ENCODE data around the gene MAT1A. TPM values are rescaled to one million over a fixed set of nuclear protein-coding genes. Genes with fewer than 3 reads are reported as not detected.

The MAT1A gene
- total RNA-seq, 1 experiment from 2014 or later: 2.3 TPM

GRCh38 chr10:80261316-80262030, 28.0 kb downstream of the MAT1A start:
- H3K27ac Mint-ChIP-seq: no peak overlapping the region

DNA sequence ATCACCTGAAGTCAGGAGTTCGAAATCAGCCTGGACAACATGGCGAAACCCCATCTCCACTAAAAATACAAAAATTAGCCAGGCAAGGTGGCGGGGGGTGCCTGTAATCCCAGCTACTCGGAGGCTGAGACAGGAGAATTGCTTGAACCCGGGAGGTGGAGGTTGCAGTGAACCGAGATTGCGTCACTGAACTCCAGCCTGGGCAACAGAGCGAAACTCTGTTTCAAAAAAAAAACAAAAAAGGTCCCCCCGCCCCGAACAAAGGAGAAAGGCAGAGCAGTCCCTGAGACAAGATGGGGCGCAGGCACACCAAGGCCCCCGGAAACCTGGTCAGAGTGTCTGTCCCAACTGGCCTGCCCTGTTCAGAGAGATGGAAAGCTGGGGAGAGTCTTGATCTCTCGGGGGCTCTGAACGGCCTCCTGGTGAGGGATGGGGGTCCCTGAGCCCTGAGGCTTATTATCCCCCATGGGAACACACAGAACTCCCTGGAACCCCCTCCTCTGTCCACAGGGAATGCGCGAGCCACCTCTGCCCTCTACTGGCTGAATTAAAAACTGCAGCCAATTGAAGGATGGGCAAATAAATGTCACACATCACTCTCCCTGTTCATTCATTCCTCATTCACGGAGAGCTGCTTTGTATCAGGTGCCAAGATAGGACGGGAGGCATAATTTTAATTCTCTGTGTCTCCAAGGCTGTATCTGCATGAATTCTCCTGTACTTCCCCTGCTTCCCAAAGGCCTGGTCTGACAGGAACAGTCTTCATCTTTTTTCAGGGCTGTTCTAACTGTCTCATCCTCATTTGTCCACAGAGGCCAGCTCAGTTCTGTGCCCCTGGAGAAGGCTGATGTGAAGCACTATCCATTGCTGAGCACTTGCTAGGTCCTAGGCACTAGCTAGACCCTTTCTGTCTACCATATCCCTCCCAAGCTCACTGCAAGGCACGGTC, 28.9 kb downstream of the MAT1A start:
- no peak overlapping the region for H3K4me3 Mint-ChIP-seq
- H3K4me1 Mint-ChIP-seq: peaks cover 17% of the 10 kb centered on the region
- H3K9me3 Mint-ChIP-seq: peaks cover 16% of the 10 kb centered on the region
- ATAC-seq (peak; percentile 26), DNase-seq (ENCODE audit: low spot score) (peak; percentile 70)
- peaks cover 15% of the 10 kb centered on the region for H3K27me3 Mint-ChIP-seq (ENCODE audit: low read depth)
- H3K27ac Mint-ChIP-seq: no peak overlapping the region
- ChIA-PET POLR2A (no interaction called here), CTCF (interaction anchor here (0.5 to 2.7 kb wide), 44 partner anchors 9 to 761 kb away, joined by 3 to 22 read pairs (median 5); partner anchors contain the start of genes DYDC1, DYDC2, MAT1A and PRXL2A)
- H3K36me3 Mint-ChIP-seq: peaks cover 11% of the 10 kb centered on the region
- TF ChIP-seq, protein P1, sequence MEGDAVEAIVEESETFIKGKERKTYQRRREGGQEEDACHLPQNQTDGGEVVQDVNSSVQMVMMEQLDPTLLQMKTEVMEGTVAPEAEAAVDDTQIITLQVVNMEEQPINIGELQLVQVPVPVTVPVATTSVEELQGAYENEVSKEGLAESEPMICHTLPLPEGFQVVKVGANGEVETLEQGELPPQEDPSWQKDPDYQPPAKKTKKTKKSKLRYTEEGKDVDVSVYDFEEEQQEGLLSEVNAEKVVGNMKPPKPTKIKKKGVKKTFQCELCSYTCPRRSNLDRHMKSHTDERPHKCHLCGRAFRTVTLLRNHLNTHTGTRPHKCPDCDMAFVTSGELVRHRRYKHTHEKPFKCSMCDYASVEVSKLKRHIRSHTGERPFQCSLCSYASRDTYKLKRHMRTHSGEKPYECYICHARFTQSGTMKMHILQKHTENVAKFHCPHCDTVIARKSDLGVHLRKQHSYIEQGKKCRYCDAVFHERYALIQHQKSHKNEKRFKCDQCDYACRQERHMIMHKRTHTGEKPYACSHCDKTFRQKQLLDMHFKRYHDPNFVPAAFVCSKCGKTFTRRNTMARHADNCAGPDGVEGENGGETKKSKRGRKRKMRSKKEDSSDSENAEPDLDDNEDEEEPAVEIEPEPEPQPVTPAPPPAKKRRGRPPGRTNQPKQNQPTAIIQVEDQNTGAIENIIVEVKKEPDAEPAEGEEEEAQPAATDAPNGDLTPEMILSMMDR (IDR thresholded peaks at IDR 0.05): peak; percentile 79
- no peak for TF ChIP-seq FOXK1 (CRISPR knock-in tag; IDR thresholded peaks at IDR 0.05)

More at GRCh38 chr10:80261316-80262030, 28.0 kb downstream of the MAT1A start:
- Mint-ChIP-seq H3K9me3 (peaks cover 16% of the 10 kb centered on the region), H3K36me3 (peaks cover 11% of the 10 kb centered on the region), H3K4me1 (peaks cover 17% of the 10 kb centered on the region), H3K4me3 (no peak overlapping the region), H3K27me3 (ENCODE audit: low read depth) (peaks cover 9% of the 10 kb centered on the region)
- DNase-seq (ENCODE audit: low spot score): no peak
- TF ChIP-seq IRF1 (CRISPR knock-in tag; IDR thresholded peaks at IDR 0.05) (no peak), ZNF219 (CRISPR knock-in tag; IDR thresholded peaks at IDR 0.05; ENCODE audit: borderline replicate concordance) (no peak), ZNF281 (CRISPR knock-in tag; IDR thresholded peaks at IDR 0.05) (no peak), CREB1 (CRISPR knock-in tag; IDR thresholded peaks at IDR 0.05) (no peak), JUN (CRISPR knock-in tag; IDR thresholded peaks at IDR 0.05) (no peak), RORB (CRISPR knock-in tag; IDR thresholded peaks at IDR 0.05) (no peak), TEAD1 (CRISPR knock-in tag; IDR thresholded peaks at IDR 0.05) (no peak), USF2 (CRISPR knock-in tag; IDR thresholded peaks at IDR 0.05) (no peak), ZNF396 (CRISPR knock-in tag; IDR thresholded peaks at IDR 0.05; ENCODE audit: borderline replicate concordance) (no peak), HMGA2 (CRISPR knock-in tag; IDR thresholded peaks at IDR 0.05) (no peak)
- TF ChIP-seq, protein P2, sequence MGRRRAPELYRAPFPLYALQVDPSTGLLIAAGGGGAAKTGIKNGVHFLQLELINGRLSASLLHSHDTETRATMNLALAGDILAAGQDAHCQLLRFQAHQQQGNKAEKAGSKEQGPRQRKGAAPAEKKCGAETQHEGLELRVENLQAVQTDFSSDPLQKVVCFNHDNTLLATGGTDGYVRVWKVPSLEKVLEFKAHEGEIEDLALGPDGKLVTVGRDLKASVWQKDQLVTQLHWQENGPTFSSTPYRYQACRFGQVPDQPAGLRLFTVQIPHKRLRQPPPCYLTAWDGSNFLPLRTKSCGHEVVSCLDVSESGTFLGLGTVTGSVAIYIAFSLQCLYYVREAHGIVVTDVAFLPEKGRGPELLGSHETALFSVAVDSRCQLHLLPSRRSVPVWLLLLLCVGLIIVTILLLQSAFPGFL (CRISPR knock-in tag; IDR thresholded peaks at IDR 0.05; ENCODE audit: borderline replicate concordance): no peak
- ChIA-PET POLR2A (no interaction called here), CTCF (interaction anchor here (0.6 to 2.7 kb wide), 42 partner anchors 8 to 762 kb away, joined by 3 to 22 read pairs (median 5); partner anchors contain the start of genes DYDC1, DYDC2, MAT1A and PRXL2A)
- no peak for ATAC-seq

Measured in WTC11 (cell line).